ENCODE measurements around the gene VWA3B. TPM values are rescaled to one million over a fixed set of nuclear protein-coding genes. Genes with fewer than 3 reads are reported as not detected.
"Not testable (repeated sequence)": the region's sequence is repeated elsewhere in the genome, so short reads cannot be mapped to it uniquely, and the experiment has no call there.

The VWA3B gene
- total and polyA plus RNA-seq, 12 donors: 0.06 to 1.4 (median 0.62) TPM; not detected in 1

GRCh38 chr2:98314251-98314650 lies 227.3 kb downstream of the VWA3B start:
- intact Hi-C loops (cut with DNase I): no loop called here
- WGBS, 2 donors: 60 to 66% methylated on average over 4 of the region's 4 CpGs
- H3K4me1 ChIP-seq: no peaks in the 10 kb centered on the region
- ATAC-seq (no peak), DNase-seq (no peak)
- H3K27me3 ChIP-seq: peaks cover 0 to 18% (median 7%) of the 10 kb centered on the region in 7 donors
- no peak overlapping the region for H3K4me3 ChIP-seq
- peaks cover 0 to 8% (median 0%) of the 10 kb centered on the region in 11 donors for H3K9me3 ChIP-seq
- H3K27ac ChIP-seq: no peak overlapping the region
- no peaks in the 10 kb centered on the region for H3K36me3 ChIP-seq
- no peak for TF ChIP-seq CTCF (IDR thresholded peaks at IDR 0.05)

DNA sequence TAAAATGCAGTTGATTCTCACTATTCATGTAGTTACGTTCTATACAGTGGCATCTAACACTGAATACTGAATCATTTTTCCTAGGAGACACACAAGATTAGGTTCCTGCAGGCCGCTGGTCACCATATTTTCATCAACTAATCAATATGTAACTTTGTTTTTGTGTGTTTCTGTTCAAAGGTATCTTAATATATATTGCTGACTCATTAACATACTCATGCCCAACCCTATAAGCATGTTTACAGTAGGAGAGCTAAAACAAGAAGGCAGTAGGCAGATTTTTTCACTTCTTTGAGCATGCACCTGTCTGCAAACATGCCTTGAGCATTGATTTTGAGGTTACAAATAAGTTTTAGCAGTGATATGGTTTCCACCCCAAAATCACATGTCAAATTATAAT lies 229.0 kb downstream of the VWA3B start:
- H3K4me1 ChIP-seq: no peaks in the 10 kb centered on the region
- ATAC-seq: no peak
- H3K9me3 ChIP-seq: peaks cover 0 to 25% (median 0%) of the 10 kb centered on the region in 11 donors
- DNase-seq: no peak
- H3K27me3 ChIP-seq: peaks cover 0 to 9% (median 7%) of the 10 kb centered on the region in 7 donors
- no peak overlapping the region for H3K27ac ChIP-seq
- TF ChIP-seq CTCF (IDR thresholded peaks at IDR 0.05): no peak
- H3K36me3 ChIP-seq: no peaks in the 10 kb centered on the region
- intact Hi-C loops (cut with DNase I): no loop called here
- no peak overlapping the region for H3K4me3 ChIP-seq
- 87 to 88% methylated on average over 2 of the region's 2 CpGs for WGBS, 2 donors

GRCh38 chr2:98317214-98317613 lies 230.2 kb downstream of the VWA3B start:
- Histone ChIP-seq H3K9me3 (peaks cover 0 to 32% (median 0%) of the 10 kb centered on the region in 11 donors), H3K36me3 (no peaks in the 10 kb centered on the region), H3K4me3 (no peak overlapping the region), H3K27me3 (peaks cover 0 to 1% (median 0%) of the 10 kb centered on the region in 7 donors), H3K27ac (no peak overlapping the region), H3K4me1 (no peaks in the 10 kb centered on the region)
- 26 to 33% methylated on average over 3 of the region's 3 CpGs for WGBS, 2 donors
- no peak for ATAC-seq
- TF ChIP-seq CTCF (IDR thresholded peaks at IDR 0.05): no peak
- no peak for DNase-seq
- intact Hi-C loops (cut with DNase I): no loop called here

GRCh38 chr2:98320171-98320570 lies 233.2 kb downstream of the VWA3B start:
- WGBS, 2 donors: 92 to 93% methylated on average over 3 of the region's 3 CpGs
- H3K4me1 ChIP-seq; intact Hi-C loops (cut with DNase I); H3K36me3 ChIP-seq; ATAC-seq; DNase-seq; H3K27ac ChIP-seq; H3K4me3 ChIP-seq; H3K27me3 ChIP-seq: not testable (repeated sequence)
- peaks cover 0 to 51% (median 0%) of the 10 kb centered on the region in 11 donors for H3K9me3 ChIP-seq

GRCh38 chr2:98324181-98324580 lies 237.2 kb downstream of the VWA3B start:
- H3K9me3 ChIP-seq: peaks cover 0 to 51% (median 0%) of the 10 kb centered on the region in 11 donors

More at GRCh38 chr2:98324181-98324580, 237.2 kb downstream of the VWA3B start:
- Histone ChIP-seq H3K36me3 (no peaks in the 10 kb centered on the region), H3K27me3 (no peaks in the 10 kb centered on the region), H3K27ac (no peak overlapping the region), H3K4me3 (no peak overlapping the region), H3K4me1 (no peaks in the 10 kb centered on the region)
- ATAC-seq (no peak), DNase-seq (no peak)
- TF ChIP-seq CTCF (IDR thresholded peaks at IDR 0.05): no peak
- WGBS, 2 donors: 69 to 76% methylated on average over 2 of the region's 2 CpGs
- intact Hi-C loops (cut with DNase I): no loop called here

Data from heart right ventricle (tissue), 16 donors.